CD4-positive, alpha-beta memory T cell (primary cell): Measurements from ENCODE around the gene BTRC. TPM values are rescaled to one million over a fixed set of nuclear protein-coding genes. Genes with fewer than 3 reads are reported as not detected.

ENCODE experiments used
- CTCF ChIA-PET: fragments of 350-600 bp; sonication (Branson Sonifier 250); formaldehyde crosslinking; loops from one replicate; lab custom pipeline; 2021; ENCODE audit warnings: inconsistent platforms; ENCODE audit not compliant: partially characterized antibody; lab: Charles Lee
- POLR2A ChIA-PET: fragments of 350-600 bp; sonication (Branson Sonifier 250); formaldehyde crosslinking; loops from one replicate; lab custom pipeline; 2021; ENCODE audit not compliant: partially characterized antibody; lab: Charles Lee
- DNase-seq, 5 donors: peaks; one replicate each; pipeline versions ENCODE4 v3.0.0 to v3.0.0-alpha.2; 2020 to 2022; ENCODE audit warnings: mixed read lengths in 1 of 5
- H3K27ac ChIP-seq: one replicate; pipeline ENCODE4 v1.7.0; 2013; ENCODE audit warnings: low read depth, low read length
- H3K27me3 ChIP-seq: 2 replicates; pipeline ENCODE4 v1.7.0; 2013; ENCODE audit warnings: mild to moderate bottlenecking, low read length, moderate library complexity; ENCODE audit not compliant: insufficient read depth
- H3K36me3 ChIP-seq: 2 replicates; pipeline ENCODE4 v1.7.0; 2013; ENCODE audit warnings: mild to moderate bottlenecking, low read length, moderate library complexity; ENCODE audit not compliant: insufficient read depth
- H3K4me1 ChIP-seq: 2 replicates; pipeline ENCODE4 v1.7.0; 2013; ENCODE audit warnings: mild to moderate bottlenecking, low read length, moderate library complexity; ENCODE audit not compliant: insufficient read depth
- H3K4me3 ChIP-seq, 2 donors: one replicate each; pipeline ENCODE4 v1.7.0; 2013; ENCODE audit warnings: low read length in 2 of 2, mild to moderate bottlenecking in 1 of 2
- H3K9me3 ChIP-seq, 2 donors: one replicate each; pipeline ENCODE4 v1.7.0; 2013; ENCODE audit warnings: low read length in 2 of 2, control low read depth in 1 of 2; ENCODE audit not compliant: control insufficient read depth in 1 of 2
- H3K27ac Mint-ChIP-seq, 7 donors: one replicate each; pipeline ENCODE4 v1.8.0; 2020 to 2021; ENCODE audit warnings: mixed read lengths in 7 of 7, mild to moderate bottlenecking in 6 of 7, inconsistent platforms in 3 of 7, moderate library complexity in 3 of 7
- H3K27me3 Mint-ChIP-seq, 2 donors: one replicate each; pipeline ENCODE4 v1.8.0; 2020 to 2021; ENCODE audit warnings: mixed read lengths in 2 of 2
- H3K36me3 Mint-ChIP-seq, 2 donors: one replicate each; pipeline ENCODE4 v1.8.0; 2020 to 2021; ENCODE audit warnings: mixed read lengths in 2 of 2, inconsistent platforms in 1 of 2, mild to moderate bottlenecking in 1 of 2
- H3K4me1 Mint-ChIP-seq, 4 donors: one replicate each; pipeline ENCODE4 v1.8.0; 2020 to 2021; ENCODE audit warnings: mixed read lengths in 4 of 4, mild to moderate bottlenecking in 1 of 4
- H3K4me3 Mint-ChIP-seq, 8 donors: one replicate each; pipeline ENCODE4 v1.8.0; 2020 to 2021; ENCODE audit warnings: mixed read lengths in 8 of 8, mild to moderate bottlenecking in 7 of 8, moderate library complexity in 6 of 8, inconsistent platforms in 3 of 8
- H3K9me3 Mint-ChIP-seq, 8 donors: one replicate each; pipeline ENCODE4 v1.8.0; 2020 to 2021; ENCODE audit warnings: mixed read lengths in 8 of 8, mild to moderate bottlenecking in 5 of 8, inconsistent platforms in 3 of 8, moderate library complexity in 1 of 8
- intact Hi-C: fragments of 100-400 bp; cut with micrococcal nuclease; formaldehyde crosslinking; loops from one replicate; pipeline ENCODE4 v1.15.1; 2023
- polyA plus RNA-seq, 2 donors: library from polyadenylated mRNA; unstranded; fragments of 300-500 nt; fragmentation: Illumina TruSeq; gene quantifications; one replicate each; pipeline ENCODE4 v1.2.3, GENCODE V29; 2021
- total RNA-seq, 2 experiments: library from RNA; stranded (reverse); gene quantifications; one replicate each; pipeline ENCODE4 v1.2.3, GENCODE V29; 2021

Gene BTRC
- total and polyA plus RNA-seq, 4 experiments from 2014 or later: 6.7 to 21.3 (median 16.0) TPM

DNA sequence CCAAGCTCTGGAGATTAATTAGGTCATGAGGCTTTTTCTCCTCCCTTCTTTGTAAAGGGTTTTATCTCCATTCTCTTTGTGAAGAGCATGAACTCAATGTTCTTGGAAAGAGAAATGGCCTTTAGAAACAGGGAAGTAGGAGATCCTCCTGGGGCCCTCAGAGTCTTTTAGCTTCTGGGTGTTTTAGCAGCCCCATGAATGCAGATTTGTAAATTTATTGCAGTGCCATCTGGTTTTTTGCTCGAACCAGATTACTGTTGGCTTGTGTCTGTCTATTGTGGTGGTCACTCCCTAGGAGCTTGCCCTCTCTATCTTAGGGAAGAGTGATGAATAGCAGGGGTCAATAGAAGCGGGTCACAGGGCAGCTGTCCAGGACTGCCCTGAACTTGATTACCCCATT is 110.6 kb downstream of the BTRC start:
- Mint-ChIP-seq H3K36me3 (no peaks in the 10 kb centered on the region), H3K4me1 (peaks cover 0 to 9% (median 6%) of the 10 kb centered on the region in 4 donors), H3K4me3 (no peak overlapping the region), H3K9me3 (no peaks in the 10 kb centered on the region), H3K27ac (no peak overlapping the region), H3K27me3 (no peaks in the 10 kb centered on the region)
- DNase-seq: no peak
- H3K36me3 ChIP-seq: no peaks in the 10 kb centered on the region
- no peaks in the 10 kb centered on the region for H3K9me3 ChIP-seq
- no peaks in the 10 kb centered on the region for H3K4me1 ChIP-seq
- ChIA-PET POLR2A (no interaction called here), CTCF (interaction anchor here (4.2 to 4.7 kb wide), 2 partner anchors 10 to 252 kb away, joined by 53 to 84 read pairs; no protein-coding TSS in a partner anchor)
- no peak overlapping the region for H3K27ac ChIP-seq
- intact Hi-C loops: loop anchor here (10.0 kb wide), 1 partner anchor 70 kb away; no protein-coding TSS in a partner anchor
- no peak overlapping the region for H3K4me3 ChIP-seq
- H3K27me3 ChIP-seq: no peaks in the 10 kb centered on the region

DNA sequence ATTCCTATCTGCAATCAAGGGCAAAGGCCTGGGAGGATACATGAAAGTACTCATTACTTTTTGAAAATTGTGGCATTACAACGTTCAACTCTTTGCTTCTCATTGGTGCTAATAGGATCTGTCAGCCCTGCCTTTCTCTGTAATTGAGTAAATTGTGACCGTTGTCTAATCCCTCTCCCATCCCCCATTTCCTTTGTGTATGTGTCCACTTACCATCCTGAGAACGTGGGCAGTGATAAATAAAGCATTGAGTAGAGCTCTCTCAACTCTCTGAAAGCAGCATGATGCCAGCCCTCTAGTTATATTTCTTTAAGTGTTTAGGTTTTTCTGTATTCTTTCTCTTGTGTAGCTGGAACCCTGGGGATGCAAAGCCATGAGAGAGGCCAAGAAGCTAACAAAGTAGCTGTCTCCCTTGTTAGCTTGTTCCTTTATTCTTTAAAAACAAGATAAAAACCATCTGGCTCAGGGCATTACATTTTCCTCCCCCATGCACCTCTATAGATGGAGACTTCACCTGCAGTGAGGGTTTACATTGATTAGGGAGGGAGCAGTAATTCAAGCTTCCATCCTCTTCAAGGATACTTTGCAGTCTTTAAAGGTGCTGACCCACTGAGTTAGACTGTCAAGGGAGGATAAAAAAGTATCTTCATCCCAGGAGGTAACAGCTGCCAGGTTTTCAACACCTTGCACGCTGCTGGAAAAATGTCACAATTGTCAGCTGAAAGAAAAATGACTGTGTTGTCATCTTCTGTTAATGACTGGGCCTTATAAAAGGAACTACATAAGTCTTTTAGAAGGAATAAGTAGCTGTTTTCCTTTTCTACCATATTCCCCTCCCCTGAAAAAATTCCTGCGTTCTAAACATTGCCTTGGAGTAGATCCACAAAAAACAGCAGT is 112.3 kb downstream of the BTRC start:
- intact Hi-C loops: loop anchor here (5.0 to 10.0 kb wide), 3 partner anchors 71 to 304 kb away; no protein-coding TSS in a partner anchor
- H3K36me3 Mint-ChIP-seq: no peaks in the 10 kb centered on the region
- no peak overlapping the region for H3K4me3 Mint-ChIP-seq

DNA sequence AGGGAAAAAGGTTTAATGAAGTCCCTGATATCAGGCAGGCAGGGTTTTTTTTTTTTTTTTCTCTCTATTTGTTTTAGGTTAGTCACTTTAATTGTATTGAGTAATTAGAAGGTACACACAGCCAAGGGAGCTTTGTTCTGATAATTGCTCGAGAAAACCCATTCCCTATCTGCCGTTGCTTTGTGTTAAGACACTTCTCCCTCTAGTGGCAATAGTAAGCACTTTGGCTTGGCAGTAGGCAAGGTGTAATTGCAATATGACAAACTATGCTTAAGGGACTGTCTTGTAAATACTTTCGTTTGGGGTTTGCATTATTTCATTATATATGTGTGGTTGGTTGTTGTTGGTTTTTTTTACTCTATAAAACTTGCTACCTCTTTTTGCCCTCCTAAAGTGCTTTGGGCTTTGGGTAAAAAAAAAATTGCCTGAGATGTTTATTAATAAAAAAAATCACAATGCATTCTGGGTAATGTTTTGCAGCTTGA is 113.4 kb downstream of the BTRC start:
- Histone ChIP-seq H3K27ac (no peak overlapping the region), H3K27me3 (no peaks in the 10 kb centered on the region), H3K4me1 (no peaks in the 10 kb centered on the region), H3K9me3 (no peaks in the 10 kb centered on the region), H3K36me3 (no peaks in the 10 kb centered on the region), H3K4me3 (no peak overlapping the region)
- Mint-ChIP-seq H3K4me1 (peaks cover 0 to 9% (median 6%) of the 10 kb centered on the region in 4 donors), H3K4me3 (no peak overlapping the region), H3K9me3 (no peaks in the 10 kb centered on the region), H3K36me3 (no peaks in the 10 kb centered on the region), H3K27ac (no peak overlapping the region), H3K27me3 (no peaks in the 10 kb centered on the region)
- intact Hi-C loops: loop anchor here (1.0 to 10.0 kb wide), 4 partner anchors 73 to 305 kb away; no protein-coding TSS in a partner anchor
- ChIA-PET CTCF (interaction anchor here (0.6 to 4.7 kb wide), 39 partner anchors 9 to 314 kb away, joined by 3 to 84 read pairs (median 4); partner anchors contain the start of gene BTRC), POLR2A (interaction anchor here (0.7 to 0.8 kb wide), 2 partner anchors 103 to 241 kb away, joined by 3 read pairs; no protein-coding TSS in a partner anchor)
- DNase-seq: peak; percentile 41 to 66 (median 56)

More for the DNA sequence above, 112.3 kb downstream of the BTRC start:
- Histone ChIP-seq H3K4me3 (no peak overlapping the region), H3K36me3 (no peaks in the 10 kb centered on the region), H3K27me3 (no peaks in the 10 kb centered on the region), H3K9me3 (no peaks in the 10 kb centered on the region), H3K4me1 (no peaks in the 10 kb centered on the region), H3K27ac (no peak overlapping the region)
- ChIA-PET CTCF (interaction anchor here (0.6 to 4.7 kb wide), 37 partner anchors 10 to 923 kb away, joined by 3 to 84 read pairs (median 4); no protein-coding TSS in a partner anchor), POLR2A (interaction anchor here (0.8 kb wide), 1 partner anchor 104 kb away, joined by 3 read pairs; no protein-coding TSS in a partner anchor)
- Mint-ChIP-seq H3K27me3 (no peaks in the 10 kb centered on the region), H3K4me1 (peaks cover 0 to 9% (median 6%) of the 10 kb centered on the region in 4 donors), H3K27ac (peak overlapping the region in 1 of 7 donors; percentile 49), H3K9me3 (no peaks in the 10 kb centered on the region)
- no peak for DNase-seq

DNA sequence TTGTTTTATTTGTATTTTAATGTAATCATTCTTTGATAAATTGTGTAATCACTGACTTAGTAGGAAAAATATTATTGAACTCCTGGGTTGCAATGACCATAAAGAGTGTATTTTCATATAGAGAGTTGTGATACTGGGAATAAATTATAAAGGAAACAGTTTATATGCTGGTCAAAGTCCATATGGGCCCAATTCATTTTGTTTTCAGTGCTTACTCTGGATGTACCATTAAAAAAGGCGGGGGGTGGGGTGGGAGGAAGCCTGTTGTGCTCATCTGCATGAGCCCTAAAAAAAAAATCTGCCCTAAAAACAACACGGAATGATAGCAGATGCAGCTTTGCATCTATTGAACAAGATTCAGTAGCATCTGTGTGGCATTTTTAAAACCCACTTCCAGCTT is 114.2 kb downstream of the BTRC start:
- Mint-ChIP-seq H3K36me3 (no peaks in the 10 kb centered on the region), H3K27ac (no peak overlapping the region), H3K4me3 (no peak overlapping the region), H3K9me3 (no peaks in the 10 kb centered on the region), H3K27me3 (no peaks in the 10 kb centered on the region), H3K4me1 (peaks cover 0 to 9% (median 6%) of the 10 kb centered on the region in 4 donors)
- POLR2A ChIA-PET: interaction anchor here (0.6 kb wide), 1 partner anchor 20 kb away, joined by 4 read pairs; no protein-coding TSS in a partner anchor
- intact Hi-C loops: loop anchor here (5.0 to 10.0 kb wide), 3 partner anchors 73 to 306 kb away; no protein-coding TSS in a partner anchor
- H3K4me3 ChIP-seq: no peak overlapping the region
- H3K4me1 ChIP-seq: no peaks in the 10 kb centered on the region
- H3K9me3 ChIP-seq: no peaks in the 10 kb centered on the region
- DNase-seq: no peak
- H3K36me3 ChIP-seq: no peaks in the 10 kb centered on the region
- no peaks in the 10 kb centered on the region for H3K27me3 ChIP-seq
- CTCF ChIA-PET: interaction anchor here (0.9 to 4.7 kb wide), 11 partner anchors 13 to 255 kb away, joined by 3 to 84 read pairs (median 4); partner anchors contain the start of gene BTRC
- no peak overlapping the region for H3K27ac ChIP-seq

DNA sequence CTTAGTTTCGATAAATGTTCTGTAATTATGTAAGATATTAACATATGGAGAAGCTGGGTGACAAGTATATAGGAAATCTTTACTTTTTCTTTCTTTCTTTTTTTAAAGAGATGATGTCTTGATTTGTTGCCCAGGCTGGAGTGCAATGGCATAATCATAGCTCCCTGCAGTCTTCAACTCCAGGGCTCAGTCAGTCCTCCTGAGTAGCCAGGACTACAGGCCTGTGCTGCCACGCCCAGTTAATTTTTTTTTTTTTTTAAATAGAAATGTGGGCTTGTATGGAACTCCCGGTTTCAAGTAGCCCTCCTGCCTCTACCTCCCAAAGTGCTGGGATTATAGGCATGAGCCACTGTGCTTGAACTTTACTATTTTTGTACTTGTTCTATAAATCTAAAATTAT is 122.4 kb downstream of the BTRC start:
- Mint-ChIP-seq H3K4me1 (peaks cover 2 to 5% (median 4%) of the 10 kb centered on the region in 4 donors), H3K27ac (no peak overlapping the region), H3K4me3 (no peak overlapping the region), H3K9me3 (peaks cover 0 to 2% (median 0%) of the 10 kb centered on the region in 8 donors), H3K36me3 (peaks cover 12 to 13% of the 10 kb centered on the region in 2 donors), H3K27me3 (no peaks in the 10 kb centered on the region)
- Histone ChIP-seq H3K27me3 (no peaks in the 10 kb centered on the region), H3K36me3 (no peaks in the 10 kb centered on the region), H3K9me3 (no peaks in the 10 kb centered on the region), H3K4me1 (no peaks in the 10 kb centered on the region), H3K27ac (no peak overlapping the region), H3K4me3 (no peak overlapping the region)
- CTCF ChIA-PET: interaction anchor here (1.1 kb wide), 1 partner anchor 9 kb away, joined by 3 read pairs; no protein-coding TSS in a partner anchor
- intact Hi-C loops: no loop called here
- no peak for DNase-seq
- POLR2A ChIA-PET: no interaction called here

DNA sequence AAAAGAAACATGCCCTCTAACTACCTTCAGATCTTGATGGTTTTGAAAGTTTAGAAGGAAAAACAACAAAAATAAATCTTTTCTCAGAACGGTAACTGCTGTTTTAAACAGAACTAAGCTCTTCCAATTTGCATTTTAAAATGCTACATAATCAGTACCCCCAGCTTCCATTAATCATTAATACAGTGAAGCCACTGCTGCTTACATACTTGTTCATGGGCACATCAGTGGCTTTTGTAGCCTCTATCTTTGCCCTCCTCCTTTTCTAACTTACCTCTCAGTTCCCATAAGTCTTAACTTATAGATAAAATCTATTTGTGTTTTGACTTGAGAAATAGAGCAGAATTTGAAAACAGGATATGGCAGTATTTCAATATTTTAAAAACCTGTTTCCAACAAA is 125.0 kb downstream of the BTRC start:
- Histone ChIP-seq H3K27me3 (no peaks in the 10 kb centered on the region), H3K4me1 (no peaks in the 10 kb centered on the region), H3K9me3 (no peaks in the 10 kb centered on the region), H3K4me3 (no peak overlapping the region), H3K36me3 (no peaks in the 10 kb centered on the region), H3K27ac (no peak overlapping the region)
- no peak for DNase-seq
- Mint-ChIP-seq H3K27ac (no peak overlapping the region), H3K27me3 (no peaks in the 10 kb centered on the region), H3K4me1 (peaks cover 2 to 5% (median 4%) of the 10 kb centered on the region in 4 donors), H3K36me3 (peaks cover 18 to 28% of the 10 kb centered on the region in 2 donors), H3K4me3 (no peak overlapping the region), H3K9me3 (peaks cover 0 to 2% (median 0%) of the 10 kb centered on the region in 8 donors)
- POLR2A ChIA-PET: no interaction called here
- CTCF ChIA-PET: interaction anchor here (1.8 kb wide), 1 partner anchor 12 kb away, joined by 8 read pairs; no protein-coding TSS in a partner anchor
- intact Hi-C loops: no loop called here
